Liver (tissue), 9 donors: ENCODE measurements around the gene STAG3. TPM values are rescaled to one million over a fixed set of nuclear protein-coding genes. Genes with fewer than 3 reads are reported as not detected.

Experiments used
- DNase-seq: peaks from one replicate; pipeline ENCODE4 v3.0.0-alpha.2; 2017; ENCODE audit warnings: low spot score
- H3K27ac ChIP-seq, 2 donors: one replicate each; pipeline ENCODE4 v1.7.0; 2013; ENCODE audit warnings: inconsistent platforms in 2 of 2, low read length in 2 of 2, control low read depth in 1 of 2, low read depth in 1 of 2, mild to moderate bottlenecking in 1 of 2
- H3K27me3 ChIP-seq, 4 donors: one replicate each; pipeline versions ENCODE4 v1.6.1 to v1.7.0; 2013; ENCODE audit warnings: low read length in 3 of 4, inconsistent platforms in 1 of 4, mild to moderate bottlenecking in 1 of 4, moderate library complexity in 1 of 4; ENCODE audit not compliant: control insufficient read depth in 4 of 4, insufficient read depth in 4 of 4
- H3K36me3 ChIP-seq, 4 donors: one replicate each; pipeline versions ENCODE4 v1.6.1 to v1.7.0; 2013; ENCODE audit warnings: low read length in 3 of 4, mild to moderate bottlenecking in 3 of 4, low read depth in 1 of 4, moderate library complexity in 1 of 4; ENCODE audit not compliant: control insufficient read depth in 4 of 4, insufficient read depth in 3 of 4
- H3K4me1 ChIP-seq, 4 donors: one replicate each; pipeline versions ENCODE4 v1.6.1 to v1.7.0; 2013; ENCODE audit warnings: low read length in 3 of 4, mild to moderate bottlenecking in 3 of 4, moderate library complexity in 1 of 4; ENCODE audit not compliant: control insufficient read depth in 4 of 4, insufficient read depth in 4 of 4
- H3K4me3 ChIP-seq, 3 donors: one replicate each; pipeline versions ENCODE4 v1.6.1 to v1.7.0; 2013; ENCODE audit warnings: low read length in 3 of 3, control low read depth in 1 of 3, low read depth in 1 of 3, mild to moderate bottlenecking in 1 of 3
- H3K9ac ChIP-seq, 2 donors: one replicate each; pipeline ENCODE4 v1.7.0; 2013; ENCODE audit warnings: low read length in 2 of 2, mild to moderate bottlenecking in 2 of 2, moderate library complexity in 2 of 2, control low read depth in 1 of 2, low read depth in 1 of 2
- H3K9me3 ChIP-seq, 4 donors: one replicate each; pipeline versions ENCODE4 v1.6.1 to v1.7.0; 2013; ENCODE audit warnings: low read length in 3 of 4; ENCODE audit not compliant: control insufficient read depth in 4 of 4
- CTCF ChIP-seq: fragments of 150-350 bp; IDR thresholded peaks from 2 replicates; pipeline ENCODE4 v1.5.1; 2017; ENCODE audit warnings: improper control_type of control experiment, low read depth, low read length; ENCODE audit not compliant: missing input control
- EGR1 ChIP-seq, 2 donors: IDR thresholded peaks; 2 replicates each; pipeline ENCODE4 v1.6.1; 2016 to 2018; ENCODE audit warnings: antibody characterized with exemption in 2 of 2, low read depth in 2 of 2
- FOXA1 ChIP-seq: IDR thresholded peaks from 2 replicates; pipeline ENCODE4 v1.6.1; 2016; ENCODE audit warnings: antibody characterized with exemption
- FOXA2 ChIP-seq: IDR thresholded peaks from 2 replicates; pipeline ENCODE4 v1.6.1; 2016; ENCODE audit warnings: antibody characterized with exemption
- GABPA ChIP-seq, 2 donors: IDR thresholded peaks in 1 of 2; conservative IDR thresholded peaks in 1 of 2; 2 replicates each; pipeline ENCODE4 v1.6.1; 2016; ENCODE audit warnings: antibody characterized with exemption in 2 of 2, mild to moderate bottlenecking in 1 of 2, moderate library complexity in 1 of 2
- HNF4A ChIP-seq, 2 donors: conservative IDR thresholded peaks; 2 replicates each; pipeline ENCODE4 v1.6.1; 2016; ENCODE audit warnings: antibody characterized with exemption in 2 of 2, mild to moderate bottlenecking in 2 of 2
- HNF4G ChIP-seq: IDR thresholded peaks from 2 replicates; pipeline ENCODE4 v1.6.1; 2016; ENCODE audit warnings: antibody characterized with exemption
- JUND ChIP-seq, 2 donors: IDR thresholded peaks; 2 replicates each; pipeline ENCODE4 v1.6.1; 2016; ENCODE audit warnings: antibody characterized with exemption in 2 of 2
- NR2F2 ChIP-seq: IDR thresholded peaks from 2 replicates; pipeline ENCODE4 v1.6.1; 2016; ENCODE audit warnings: antibody characterized with exemption
- REST ChIP-seq: IDR thresholded peaks from 2 replicates; pipeline ENCODE4 v1.6.1; 2016; ENCODE audit warnings: antibody characterized with exemption, mild to moderate bottlenecking
- SP1 ChIP-seq: IDR thresholded peaks from 2 replicates; pipeline ENCODE4 v1.6.1; 2018; ENCODE audit warnings: antibody characterized with exemption, mild to moderate bottlenecking
- WGBS: extraction: QIAGEN DNeasy Blood & Tissue Kit; methylation state at CpG from one replicate; pipeline ENCODE4 v1.1.7; 2013; 5-methylcytosine and 5-hydroxymethylcytosine counted together
- polyA plus RNA-seq, 2 donors: library from polyadenylated mRNA; stranded (reverse) in 1 of 2; unstranded in 1 of 2; fragments of 200-250 nt in 1 of 2; fragments of >200 nt in 1 of 2; fragmentation: Nextera tagmentation in 1 of 2; extraction: Ambion mirVana in 1 of 2; gene quantifications; one replicate each; pipeline versions ENCODE4 v1.2.1 to v1.2.3, GENCODE V29; 2013 to 2015
- total RNA-seq, 2 donors: library from RNA; depleted of rRNA; stranded (reverse); fragments of >200 nt; gene quantifications; one replicate each; pipeline ENCODE4 v1.2.3, GENCODE V29; 2014
- TF ChIP-seq, protein P1 (sequence below): IDR thresholded peaks from 2 replicates; pipeline ENCODE4 v1.6.1; 2016; ENCODE audit warnings: antibody characterized with exemption
- donor health status: healthy.
- donor health status: healthy.
- donor health status: healthy.
- donor health status: healthy.
- donor health status: healthy.

The STAG3 gene
- total and polyA plus RNA-seq, 4 donors, result 0.28 to 7.0 (median 3.2) TPM

GRCh38 chr7:100156331-100157068 lies 21.2 kb upstream of the STAG3 start:
- Histone ChIP-seq H3K36me3 (peaks cover 2 to 30% (median 11%) of the 10 kb centered on the region in 4 donors), H3K9ac (peak overlapping the region in 1 of 2 donors; percentile 35), H3K4me3 (no peak overlapping the region), H3K4me1 (peaks cover 3 to 17% (median 10%) of the 10 kb centered on the region in 4 donors), H3K27ac (peak overlapping the region; percentile 79 to 92), H3K9me3 (no peaks in the 10 kb centered on the region), H3K27me3 (no peaks in the 10 kb centered on the region)
- WGBS, result 90% methylated on average over 16 of the region's 16 CpGs
- no peak for DNase-seq
- TF ChIP-seq GABPA (IDR thresholded peaks at IDR 0.05 in 1 of 2, conservative IDR thresholded peaks at IDR 0.05 in 1 of 2), result no peak
- TF ChIP-seq CTCF, result no peak
- TF ChIP-seq FOXA2, result no peak
- TF ChIP-seq, protein P1, sequence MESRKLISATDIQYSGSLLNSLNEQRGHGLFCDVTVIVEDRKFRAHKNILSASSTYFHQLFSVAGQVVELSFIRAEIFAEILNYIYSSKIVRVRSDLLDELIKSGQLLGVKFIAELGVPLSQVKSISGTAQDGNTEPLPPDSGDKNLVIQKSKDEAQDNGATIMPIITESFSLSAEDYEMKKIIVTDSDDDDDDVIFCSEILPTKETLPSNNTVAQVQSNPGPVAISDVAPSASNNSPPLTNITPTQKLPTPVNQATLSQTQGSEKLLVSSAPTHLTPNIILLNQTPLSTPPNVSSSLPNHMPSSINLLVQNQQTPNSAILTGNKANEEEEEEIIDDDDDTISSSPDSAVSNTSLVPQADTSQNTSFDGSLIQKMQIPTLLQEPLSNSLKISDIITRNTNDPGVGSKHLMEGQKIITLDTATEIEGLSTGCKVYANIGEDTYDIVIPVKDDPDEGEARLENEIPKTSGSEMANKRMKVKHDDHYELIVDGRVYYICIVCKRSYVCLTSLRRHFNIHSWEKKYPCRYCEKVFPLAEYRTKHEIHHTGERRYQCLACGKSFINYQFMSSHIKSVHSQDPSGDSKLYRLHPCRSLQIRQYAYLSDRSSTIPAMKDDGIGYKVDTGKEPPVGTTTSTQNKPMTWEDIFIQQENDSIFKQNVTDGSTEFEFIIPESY, result no peak
- TF ChIP-seq HNF4A (conservative IDR thresholded peaks at IDR 0.05), result no peak
- TF ChIP-seq EGR1 (IDR thresholded peaks at IDR 0.05; ENCODE audit: low read depth in 2 of 2), result no peak
- TF ChIP-seq REST, result no peak
- no peak for TF ChIP-seq SP1
- TF ChIP-seq JUND (IDR thresholded peaks at IDR 0.05), result no peak
- TF ChIP-seq HNF4G, result no peak
- TF ChIP-seq FOXA1, result no peak
- no peak for TF ChIP-seq NR2F2

- 82% methylated on average over 5 of the region's 5 CpGs for WGBS
- Histone ChIP-seq H3K27ac (peak overlapping the region; percentile 79 to 92), H3K9me3 (no peaks in the 10 kb centered on the region), H3K27me3 (no peaks in the 10 kb centered on the region), H3K36me3 (peaks cover 2 to 30% (median 11%) of the 10 kb centered on the region in 4 donors), H3K4me1 (peaks cover 3 to 17% (median 10%) of the 10 kb centered on the region in 4 donors), H3K9ac (peak overlapping the region in 1 of 2 donors; percentile 35), H3K4me3 (no peak overlapping the region)
- TF ChIP-seq CTCF, result no peak
- TF ChIP-seq EGR1 (IDR thresholded peaks at IDR 0.05; ENCODE audit: low read depth in 2 of 2), result no peak
- DNase-seq, result no peak
These were observed 20.7 kb upstream of the STAG3 start for GRCh38 chr7:100157069-100157333.
